Cortex of kidney (tissue), 1 donor: ENCODE measurements around the gene CFAP61.

ENCODE experiments used
- DNase-seq: peaks from one replicate; lab custom pipeline; 2025; lab: John Stamatoyannopoulos, UW

CFAP61 gene

DNA sequence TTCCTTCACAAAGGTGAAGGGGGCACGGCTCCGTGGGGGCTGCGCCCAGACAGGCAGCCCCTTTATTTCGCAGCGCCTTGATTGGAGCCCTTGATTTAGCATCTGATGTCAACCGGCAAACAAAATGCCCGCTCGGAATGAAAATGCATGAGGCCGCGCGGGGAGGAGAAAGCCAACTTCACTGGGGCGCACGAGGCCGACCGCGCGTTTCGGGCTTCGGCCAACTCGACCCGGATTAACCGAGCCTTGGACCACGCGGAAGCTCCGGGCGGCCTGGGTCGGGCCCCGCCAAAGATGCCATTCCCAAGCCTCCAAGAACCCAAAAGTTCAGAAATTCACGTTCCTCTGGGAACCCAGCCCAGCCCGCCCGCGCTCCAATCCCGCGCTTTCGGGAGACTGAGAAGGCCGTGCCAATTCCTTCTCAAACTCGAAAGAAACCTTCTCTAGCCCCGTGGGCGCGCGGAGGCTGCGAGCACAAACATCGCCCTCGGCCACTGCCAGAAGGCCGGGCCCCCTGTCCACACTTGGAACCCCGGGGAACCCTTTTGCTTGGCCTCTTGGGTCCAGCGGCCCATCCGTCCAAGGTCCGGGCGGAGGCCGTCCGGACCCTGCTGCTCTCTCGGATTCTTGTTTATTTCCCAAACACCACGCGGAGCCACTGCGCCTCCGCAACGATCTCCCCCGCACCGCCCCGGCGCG, 314.7 kb downstream of the CFAP61 start:
- DNase-seq = no peak

DNA sequence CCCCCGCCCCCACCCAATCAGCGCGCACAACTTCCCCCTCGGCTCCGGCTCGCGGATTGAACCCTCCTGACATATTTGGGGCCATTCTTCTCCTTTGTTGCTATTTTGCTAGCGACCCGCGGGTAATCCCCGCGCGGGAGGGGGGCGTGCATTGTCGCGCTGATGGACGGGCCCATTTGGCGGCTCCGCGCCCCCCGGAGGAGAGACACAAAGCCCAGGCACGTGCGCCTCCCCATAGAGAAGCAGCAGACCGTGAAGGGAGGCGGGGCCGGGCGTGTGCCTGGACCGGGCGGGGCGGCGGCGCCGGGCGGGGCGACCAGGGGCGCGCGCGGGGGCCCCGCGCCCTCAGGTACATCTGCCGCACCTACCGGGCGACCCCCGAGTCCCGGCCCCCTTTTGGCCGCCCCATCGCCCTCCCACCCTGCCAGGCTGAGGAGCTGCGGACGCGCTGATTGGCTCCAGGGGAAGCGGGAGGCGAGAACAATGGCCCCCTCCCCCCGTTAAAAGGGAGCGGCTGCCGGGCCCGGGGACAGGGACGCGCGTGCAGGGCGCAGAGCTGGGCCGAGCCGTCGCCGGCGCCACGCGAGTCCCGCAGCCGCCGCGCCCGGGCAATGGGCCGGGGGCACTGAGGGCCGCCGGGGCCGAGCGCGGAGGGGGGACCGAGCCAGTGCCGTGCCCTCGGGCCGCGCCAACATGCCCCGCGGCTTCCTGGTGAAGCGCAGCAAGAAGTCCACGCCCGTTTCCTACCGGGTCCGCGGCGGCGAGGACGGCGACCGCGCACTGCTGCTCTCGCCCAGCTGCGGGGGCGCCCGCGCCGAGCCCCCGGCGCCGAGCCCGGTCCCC, 315.5 kb downstream of the CFAP61 start, which contains the start of gene INSM1:
TSS of gene INSM1 (plus strand) at position 530 of the 843 bp plus-strand sequence. CDS start at position 694, 164 bp downstream.
- DNase-seq = no peak

DNA sequence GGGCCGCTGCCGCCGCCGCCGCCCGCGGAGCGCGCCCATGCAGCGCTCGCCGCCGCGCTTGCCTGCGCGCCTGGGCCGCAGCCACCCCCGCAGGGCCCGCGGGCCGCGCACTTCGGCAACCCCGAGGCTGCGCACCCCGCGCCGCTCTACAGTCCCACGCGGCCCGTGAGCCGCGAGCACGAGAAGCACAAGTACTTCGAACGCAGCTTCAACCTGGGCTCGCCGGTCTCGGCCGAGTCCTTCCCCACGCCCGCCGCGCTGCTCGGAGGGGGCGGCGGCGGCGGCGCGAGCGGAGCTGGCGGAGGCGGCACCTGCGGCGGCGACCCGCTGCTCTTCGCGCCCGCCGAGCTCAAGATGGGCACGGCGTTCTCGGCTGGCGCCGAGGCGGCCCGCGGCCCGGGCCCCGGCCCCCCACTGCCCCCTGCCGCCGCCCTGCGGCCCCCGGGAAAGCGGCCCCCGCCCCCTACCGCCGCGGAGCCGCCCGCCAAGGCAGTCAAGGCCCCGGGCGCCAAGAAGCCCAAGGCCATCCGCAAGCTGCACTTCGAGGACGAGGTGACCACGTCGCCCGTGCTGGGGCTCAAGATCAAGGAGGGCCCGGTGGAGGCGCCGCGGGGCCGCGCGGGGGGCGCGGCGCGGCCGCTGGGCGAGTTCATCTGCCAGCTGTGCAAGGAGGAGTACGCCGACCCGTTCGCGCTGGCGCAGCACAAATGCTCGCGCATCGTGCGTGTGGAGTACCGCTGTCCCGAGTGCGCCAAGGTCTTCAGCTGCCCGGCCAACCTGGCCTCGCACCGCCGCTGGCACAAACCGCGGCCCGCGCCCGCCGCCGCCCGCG, 316.3 kb downstream of the CFAP61 start:
- no peak for DNase-seq

DNA sequence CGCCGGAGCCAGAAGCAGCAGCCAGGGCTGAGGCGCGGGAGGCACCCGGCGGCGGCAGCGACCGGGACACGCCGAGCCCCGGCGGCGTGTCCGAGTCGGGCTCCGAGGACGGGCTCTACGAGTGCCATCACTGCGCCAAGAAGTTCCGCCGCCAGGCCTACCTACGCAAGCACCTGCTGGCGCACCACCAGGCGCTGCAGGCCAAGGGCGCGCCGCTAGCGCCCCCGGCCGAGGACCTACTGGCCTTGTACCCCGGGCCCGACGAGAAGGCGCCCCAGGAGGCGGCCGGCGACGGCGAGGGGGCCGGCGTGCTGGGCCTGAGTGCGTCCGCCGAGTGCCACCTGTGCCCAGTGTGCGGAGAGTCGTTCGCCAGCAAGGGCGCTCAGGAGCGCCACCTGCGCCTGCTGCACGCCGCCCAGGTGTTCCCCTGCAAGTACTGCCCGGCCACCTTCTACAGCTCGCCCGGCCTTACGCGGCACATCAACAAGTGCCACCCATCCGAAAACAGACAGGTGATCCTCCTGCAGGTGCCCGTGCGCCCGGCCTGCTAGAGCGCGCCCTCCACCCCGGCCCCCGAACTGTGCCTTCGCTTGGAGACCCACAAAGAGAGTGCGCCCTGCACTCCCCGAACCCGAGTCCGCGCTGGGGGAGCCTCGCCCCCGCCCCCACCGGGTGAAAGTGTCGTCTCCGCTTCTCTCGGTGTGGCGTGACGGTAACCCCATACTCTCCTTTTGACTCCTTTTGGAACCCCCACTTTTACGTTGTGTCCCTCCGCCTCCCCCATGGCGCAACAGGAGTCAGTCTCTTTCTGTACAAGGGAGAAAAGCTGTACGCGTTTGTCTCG, 317.1 kb downstream of the CFAP61 start:
- no peak for DNase-seq

DNA sequence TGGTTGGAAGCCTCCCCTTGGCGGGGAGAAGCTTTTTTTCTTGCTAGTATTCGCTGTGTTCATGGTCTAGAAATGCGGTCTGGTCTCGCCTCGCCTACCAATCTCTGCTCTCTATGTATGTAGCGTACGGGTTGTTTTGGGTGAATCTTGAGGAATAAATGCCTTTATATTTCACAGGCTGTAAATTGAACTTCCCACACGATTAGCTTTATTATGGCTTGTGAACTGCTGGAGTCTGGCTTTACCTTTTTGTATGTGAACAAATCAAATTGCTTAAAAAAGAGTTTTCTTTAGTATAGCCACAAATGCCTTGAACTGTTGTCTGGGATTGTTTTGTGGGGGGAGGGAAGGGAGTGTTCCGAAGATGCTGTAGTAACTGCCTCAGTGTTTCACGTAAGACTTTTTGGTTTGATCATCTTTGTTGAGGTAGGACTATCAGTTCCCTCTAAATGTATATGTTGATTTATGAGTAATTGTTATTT, 317.8 kb downstream of the CFAP61 start:
- DNase-seq = no peak

DNA sequence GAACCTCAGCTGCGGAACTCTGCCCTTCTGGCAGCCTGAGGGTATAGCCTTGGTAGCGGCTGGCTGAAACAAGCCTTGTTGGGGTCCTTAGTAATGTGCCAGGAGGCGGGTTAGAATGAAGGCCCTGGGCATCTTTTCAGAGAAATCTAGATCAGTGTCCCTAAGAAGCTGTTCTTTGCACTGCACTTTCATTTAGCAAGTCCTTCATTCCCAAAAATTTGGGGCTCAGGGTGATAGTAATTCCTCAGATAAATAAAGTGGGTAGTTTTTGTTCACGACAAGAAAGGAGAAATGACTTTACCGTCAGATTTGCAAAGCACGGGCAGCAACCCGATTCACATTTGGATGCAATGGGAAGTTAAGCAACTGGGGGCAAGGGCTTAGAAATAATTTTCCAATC, 318.8 kb downstream of the CFAP61 start:
- DNase-seq = no peak

DNA sequence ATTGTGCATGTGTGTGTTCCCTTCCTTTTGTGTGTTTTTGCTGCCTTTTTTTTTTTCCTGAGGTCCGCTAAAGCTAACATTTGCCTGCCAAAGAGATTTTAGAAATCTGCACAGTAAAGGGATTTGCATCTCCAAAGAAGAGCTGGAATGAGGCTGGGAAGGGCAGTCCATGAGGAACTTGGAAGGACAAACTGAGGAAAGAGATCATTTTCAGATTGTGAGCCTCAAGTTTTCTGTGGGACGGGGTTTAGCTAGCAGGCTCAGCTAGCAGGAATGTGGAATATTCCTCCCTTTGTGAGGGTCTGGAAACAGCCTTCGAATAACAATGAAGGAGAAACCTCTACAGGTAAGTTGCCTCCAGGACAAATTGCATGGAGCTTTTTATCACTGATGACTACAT, 319.3 kb downstream of the CFAP61 start:
- no peak for DNase-seq

DNA sequence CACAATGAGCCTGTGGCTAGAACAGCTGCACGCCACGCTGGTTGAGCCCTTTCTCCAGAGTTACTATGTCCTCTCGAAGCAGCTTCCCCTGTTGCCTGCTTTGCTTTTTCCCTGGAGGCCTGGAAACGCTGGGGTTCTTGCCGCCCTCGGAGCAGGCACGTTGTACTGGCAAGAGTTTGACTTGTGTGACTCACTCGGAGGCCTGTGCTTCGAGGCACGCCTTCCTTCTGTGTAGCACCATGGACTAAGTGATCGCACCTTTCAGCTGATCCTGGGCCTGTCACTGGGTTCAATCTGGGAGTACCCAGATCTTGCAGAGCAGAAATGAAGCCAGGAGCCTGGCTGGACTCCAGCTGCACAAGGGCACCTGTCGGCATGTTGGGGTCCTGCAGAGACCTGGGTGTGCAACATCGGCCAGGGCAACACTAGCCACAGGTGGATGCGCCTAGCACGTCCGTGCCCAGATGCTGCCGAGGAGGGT, 320.8 kb downstream of the CFAP61 start:
- no peak for DNase-seq

DNA sequence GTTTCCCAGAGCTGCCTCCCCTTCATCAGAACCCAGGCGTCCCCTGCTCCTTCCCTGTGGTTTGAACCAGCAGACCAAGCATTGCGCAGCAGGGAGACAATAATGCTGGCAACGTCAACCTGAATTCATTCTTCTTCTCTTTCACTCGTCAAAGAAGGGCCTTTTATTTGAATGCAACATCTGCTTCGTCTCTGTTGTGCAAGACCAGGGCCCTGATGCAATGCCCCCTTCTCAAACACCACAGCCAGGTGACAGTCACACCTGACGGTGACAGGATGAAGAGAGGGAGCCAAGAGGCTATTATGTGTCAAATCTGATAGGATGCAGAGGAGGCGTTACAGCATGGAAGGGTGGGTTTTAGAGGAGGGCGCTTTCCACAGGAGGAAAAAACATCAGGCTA, 323.5 kb downstream of the CFAP61 start:
- no peak for DNase-seq

DNA sequence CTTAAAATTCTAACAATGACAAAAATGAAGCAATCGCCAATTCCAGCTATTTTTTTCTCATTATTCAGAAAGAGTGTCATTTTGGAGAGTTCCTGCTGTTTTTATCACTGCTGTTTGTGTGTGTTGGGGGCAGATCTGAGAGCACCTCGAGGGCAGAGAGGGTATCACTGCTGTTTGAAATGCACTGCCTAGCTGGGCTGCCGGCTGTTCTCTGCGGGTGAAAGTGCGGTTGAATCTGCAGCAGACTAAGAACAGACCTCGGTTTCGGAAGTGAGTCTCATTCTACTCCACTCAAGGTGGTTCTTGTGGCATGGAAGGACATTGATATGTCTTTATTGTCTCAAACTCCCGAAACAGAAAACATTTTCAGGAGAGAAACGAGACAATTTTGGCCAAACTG, 333.9 kb downstream of the CFAP61 start:
- no peak for DNase-seq

DNA sequence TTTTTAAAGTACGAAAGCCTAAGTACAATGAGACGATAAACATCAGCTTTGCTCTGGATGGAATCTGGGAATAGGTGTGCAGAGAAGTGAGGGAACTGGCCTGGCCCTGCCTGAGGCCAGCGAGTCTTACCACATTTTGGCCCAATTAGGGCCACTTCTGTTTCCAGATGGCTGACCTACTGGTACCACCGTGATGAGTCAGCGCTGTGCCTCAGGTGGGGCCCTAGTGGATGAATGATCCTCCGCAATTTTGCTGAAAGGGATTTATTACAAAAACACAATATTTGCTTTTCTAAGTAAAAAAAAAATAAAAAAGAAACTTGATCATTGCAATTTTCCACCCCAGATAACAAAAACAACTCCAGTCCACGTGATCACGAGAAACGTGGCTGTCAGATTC, 338.1 kb downstream of the CFAP61 start:
- no peak for DNase-seq

DNA sequence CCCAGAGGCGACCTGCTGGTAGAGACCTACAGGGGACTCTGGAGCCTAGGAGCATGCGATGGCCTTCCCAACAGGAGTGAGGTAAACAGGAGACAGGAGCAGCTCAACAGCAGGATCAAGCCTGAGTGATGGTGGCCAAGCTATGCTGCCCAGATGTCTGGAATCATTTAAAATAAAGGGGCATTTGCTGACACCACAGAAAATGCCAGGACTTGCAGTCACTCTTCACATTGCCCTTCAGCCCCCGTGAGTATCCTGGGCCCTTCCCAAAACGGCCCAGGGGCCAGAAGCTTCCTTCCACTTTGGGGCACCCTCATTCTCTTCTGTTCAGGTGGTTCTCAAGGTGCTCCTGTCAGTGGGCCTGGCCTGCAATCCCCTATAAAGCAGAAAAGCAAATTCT, 338.8 kb downstream of the CFAP61 start:
- no peak for DNase-seq

DNA sequence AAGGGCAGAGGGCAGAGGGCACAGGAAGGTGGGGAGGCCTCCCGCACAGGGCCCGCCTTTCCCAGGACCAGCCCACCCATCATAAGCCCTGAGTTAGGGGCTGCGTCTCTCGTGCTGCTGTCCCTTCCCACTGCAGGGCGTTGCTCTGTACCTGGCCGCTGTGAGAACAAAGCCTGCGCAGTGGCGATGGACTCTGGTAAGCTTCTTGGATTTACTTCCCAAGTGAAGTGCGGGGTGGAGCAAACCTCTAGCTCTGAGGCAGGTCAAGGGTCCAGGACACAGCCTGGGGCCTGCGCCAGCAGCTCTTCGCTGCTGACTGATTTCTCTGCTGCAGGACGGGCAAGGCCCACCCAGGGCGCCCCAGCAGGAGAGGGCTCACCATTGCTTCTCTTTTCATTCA, 339.4 kb downstream of the CFAP61 start:
- DNase-seq = no peak

DNA sequence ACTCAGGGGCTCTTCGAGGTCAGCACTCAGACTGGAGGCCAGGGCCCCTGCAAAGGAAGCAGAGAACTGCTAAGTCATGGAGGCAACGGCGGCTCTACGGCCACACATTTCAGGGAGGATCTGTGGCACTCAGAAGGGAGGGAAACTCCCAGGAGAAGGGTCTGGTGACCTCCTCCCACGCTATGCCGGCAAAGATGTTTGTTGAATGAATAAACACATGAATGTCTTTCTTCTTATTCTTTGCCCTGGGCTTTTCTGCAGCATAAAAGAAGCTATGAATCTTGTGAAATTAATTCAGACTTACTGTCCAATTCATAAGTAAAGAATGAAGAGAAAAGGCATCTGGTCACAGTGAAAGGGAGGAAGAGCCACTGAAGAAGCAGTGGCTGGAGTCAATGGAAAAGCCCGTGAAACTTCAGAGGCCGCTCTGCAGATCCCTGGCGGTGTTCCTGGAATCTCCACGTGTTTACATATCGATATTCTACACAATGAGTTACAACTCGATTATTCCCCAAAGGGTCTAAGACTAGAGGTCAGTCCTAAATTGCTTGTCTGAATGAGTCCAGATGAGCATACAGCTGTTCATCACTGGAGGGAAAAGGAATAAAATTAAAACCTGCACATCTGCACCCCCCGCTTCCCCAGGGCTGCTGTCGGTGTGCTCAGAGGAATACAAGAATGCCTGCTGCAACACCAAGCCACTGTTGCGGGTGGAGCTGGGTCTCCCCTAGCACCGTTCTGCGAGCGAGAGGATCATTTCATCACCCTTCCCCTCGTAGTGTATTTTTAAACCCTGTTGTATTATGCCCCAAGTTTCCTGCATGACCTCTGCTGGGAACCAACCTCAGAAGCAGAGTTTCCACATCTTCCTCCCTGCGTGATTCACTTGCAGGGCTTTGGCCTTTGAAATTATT, 341.1 kb downstream of the CFAP61 start:
- no peak for DNase-seq

DNA sequence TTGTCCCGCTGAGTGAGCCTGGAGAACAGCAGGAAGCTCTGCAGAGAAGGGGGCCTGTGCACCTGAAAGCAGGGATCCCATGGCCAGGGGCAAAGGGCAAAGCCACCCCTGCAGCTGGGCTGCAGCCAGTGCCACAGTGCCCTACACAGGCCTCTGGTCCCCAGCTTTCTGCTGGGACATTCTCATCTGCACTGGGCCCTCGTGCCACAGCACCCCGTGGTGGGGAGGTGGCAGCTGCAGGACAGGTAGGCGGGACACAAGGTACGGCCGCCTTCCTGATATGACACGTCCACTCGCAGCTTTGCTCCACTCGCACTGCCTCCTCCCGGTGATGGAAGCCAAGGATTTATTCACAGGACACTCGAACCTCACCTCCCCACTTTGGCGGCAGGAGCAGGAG, 342.8 kb downstream of the CFAP61 start:
- DNase-seq = no peak

DNA sequence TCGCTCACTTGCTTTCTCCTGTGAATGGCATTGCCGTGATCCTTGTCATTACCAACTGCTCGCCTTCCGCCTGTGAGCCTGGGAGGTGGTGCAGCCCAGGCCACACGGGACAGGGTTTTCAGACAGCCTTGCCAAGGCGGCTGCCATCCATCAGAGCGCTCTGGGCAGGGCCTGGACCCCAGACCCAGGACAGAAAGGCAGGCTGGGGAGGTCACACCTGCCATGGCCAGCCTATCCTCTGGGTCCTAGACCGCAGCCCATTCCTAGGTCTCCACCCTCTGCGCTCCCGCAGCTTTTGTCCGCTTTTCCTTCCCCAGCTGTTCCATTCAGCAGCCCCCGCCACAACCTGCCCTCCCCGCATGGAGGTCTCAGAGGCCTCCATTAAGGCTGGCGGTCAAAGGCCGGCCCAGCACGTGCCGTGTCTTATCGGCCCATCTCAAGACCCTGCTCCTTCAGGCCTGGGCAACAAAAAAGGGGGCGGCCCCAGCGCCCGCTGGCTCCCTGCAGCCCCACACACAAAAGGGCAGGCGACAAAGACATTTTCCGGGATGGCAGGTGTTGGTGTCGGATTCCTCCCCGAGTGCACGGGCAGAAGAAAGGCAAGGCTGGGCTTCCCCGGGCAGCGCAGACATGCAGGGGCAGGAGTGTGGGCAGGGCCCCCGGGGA, 343.7 kb downstream of the CFAP61 start:
- DNase-seq = no peak

DNA sequence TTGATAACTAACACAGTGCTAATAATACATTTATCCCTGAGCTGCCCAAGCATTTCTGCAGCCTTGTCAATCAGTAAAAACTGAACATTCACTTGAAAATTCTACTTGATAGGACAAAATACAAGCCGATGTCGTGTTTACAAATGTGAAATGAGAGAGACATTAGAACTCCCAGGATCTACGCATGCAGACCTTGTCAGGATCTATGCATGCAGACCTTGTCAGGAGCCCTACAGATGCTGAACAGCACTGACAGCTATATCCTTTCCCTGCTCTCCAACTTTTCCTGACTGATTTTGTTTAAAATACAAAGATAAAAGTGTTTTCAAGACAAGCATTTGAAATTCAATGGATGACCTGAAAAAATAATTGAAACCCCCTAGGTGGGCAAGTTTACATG, 344.5 kb downstream of the CFAP61 start:
- DNase-seq = no peak

DNA sequence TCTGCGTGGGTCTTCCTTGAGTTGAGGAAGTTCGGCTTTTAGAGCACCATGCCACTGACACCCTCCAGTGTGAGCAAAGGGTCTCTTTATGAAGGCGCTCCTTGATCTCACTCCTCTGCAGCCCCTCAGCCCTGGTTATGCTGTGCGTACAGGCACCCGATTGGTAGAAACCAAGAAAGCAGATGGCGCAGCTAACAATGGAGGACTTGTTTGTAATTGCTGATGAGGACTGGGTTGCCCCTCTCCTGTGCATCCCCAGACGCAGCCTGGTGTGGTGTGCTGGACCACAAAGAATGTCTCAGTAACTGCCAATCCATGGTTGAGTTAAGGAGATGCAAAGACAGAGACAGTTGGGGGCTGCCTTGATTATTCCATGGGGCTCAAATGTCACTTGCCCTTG, 345.8 kb downstream of the CFAP61 start:
- no peak for DNase-seq
